Measurements from ENCODE around the gene OR7D2.

OR7D2 gene

GRCh38 chr19:9146882-9147281 lies 31.9 kb upstream of the OR7D2 start:
- no peak for DNase-seq (ENCODE audit: low read depth, low spot score)
- H3K4me3 ChIP-seq (ENCODE audit: low read depth, low read length): no peak overlapping the region
- ChIA-PET CTCF (no interaction called here), POLR2A (no interaction called here)
- TF ChIP-seq CTCF (IDR thresholded peaks at IDR 0.05; ENCODE audit: insufficient read depth, low read length, missing control alignments): no peak

GRCh38 chr19:9148697-9149096 lies 30.1 kb upstream of the OR7D2 start:
- DNase-seq (ENCODE audit: low read depth, low spot score): no peak
- no peak for TF ChIP-seq CTCF (IDR thresholded peaks at IDR 0.05; ENCODE audit: insufficient read depth, low read length, missing control alignments)
- H3K4me3 ChIP-seq (ENCODE audit: low read depth, low read length): no peak overlapping the region
- CTCF ChIA-PET: no interaction called here
- POLR2A ChIA-PET: no interaction called here

GRCh38 chr19:9149997-9150396 lies 28.8 kb upstream of the OR7D2 start:
- no peak overlapping the region for H3K4me3 ChIP-seq (ENCODE audit: low read depth, low read length)
- CTCF ChIA-PET: no interaction called here
- no peak for TF ChIP-seq CTCF (IDR thresholded peaks at IDR 0.05; ENCODE audit: insufficient read depth, low read length, missing control alignments)
- DNase-seq (ENCODE audit: low read depth, low spot score): no peak
- POLR2A ChIA-PET: no interaction called here

- no peak for DNase-seq (ENCODE audit: low read depth, low spot score)
- POLR2A ChIA-PET: no interaction called here
- no peak for TF ChIP-seq CTCF (IDR thresholded peaks at IDR 0.05; ENCODE audit: insufficient read depth, low read length, missing control alignments)
- CTCF ChIA-PET: no interaction called here
- no peak overlapping the region for H3K4me3 ChIP-seq (ENCODE audit: low read depth, low read length)
Measured at GRCh38 chr19:9150650-9151049, 28.1 kb upstream of the OR7D2 start.

- DNase-seq (ENCODE audit: low read depth, low spot score): no peak
- no peak overlapping the region for H3K4me3 ChIP-seq (ENCODE audit: low read depth, low read length)
- no peak for TF ChIP-seq CTCF (IDR thresholded peaks at IDR 0.05; ENCODE audit: insufficient read depth, low read length, missing control alignments)
- ChIA-PET POLR2A (no interaction called here), CTCF (no interaction called here)
Measured at GRCh38 chr19:9151367-9151766, 27.4 kb upstream of the OR7D2 start.

- DNase-seq (ENCODE audit: low read depth, low spot score): no peak
- ChIA-PET CTCF (no interaction called here), POLR2A (no interaction called here)
- TF ChIP-seq CTCF (IDR thresholded peaks at IDR 0.05; ENCODE audit: insufficient read depth, low read length, missing control alignments): no peak
- H3K4me3 ChIP-seq (ENCODE audit: low read depth, low read length): no peak overlapping the region
Measured at GRCh38 chr19:9155591-9155990, 23.2 kb upstream of the OR7D2 start.
